HepG2 (cell line): ENCODE data around the gene LGALS9. TPM values are rescaled to one million over a fixed set of nuclear protein-coding genes. Genes with fewer than 3 reads are reported as not detected.
A peak's percentile ranks its signal among the peaks of the same experiment; 100 is the strongest.

Experiments used
- ATAC-seq: fragments of 200-7000 bp; cut with Tn5 transposase; 3 replicates; pipeline ENCODE4 v1.9.1; 2020; ENCODE audit warnings: mild to moderate bottlenecking, moderate library complexity
- BruUV-seq: library from RNA; stranded (reverse); fragments of 400-500 nt; replicated peaks from 2 replicates; lab custom pipeline; 2021; lab: Mats Ljungman, UMichigan
- CTCF ChIA-PET: fragments of 300-600 bp; formaldehyde crosslinking; extraction: SDS; loops from one replicate; lab custom pipeline; 2021; ENCODE audit warnings: low total read pairs, inconsistent platforms, low intra/inter-chr PET ratio; lab: Yijun Ruan, JAX
- POLR2A ChIA-PET: fragments of 350-600 bp; sonication (Branson Sonifier 250); formaldehyde crosslinking; loops from one replicate; lab custom pipeline; 2020; ENCODE audit warnings: antibody characterized with exemption, inconsistent platforms; lab: Yijun Ruan, JAX
- DNase-seq: peaks from one replicate; pipeline ENCODE4 v3.0.0-alpha.2; 2015; ENCODE audit warnings: low spot score
- FAIRE-seq: peaks from 3 replicates; lab custom pipeline; 2011; peaks lifted over from hg19 to GRCh38; lab: Jason Lieb, UNC
- H2AFZ ChIP-seq: one replicate; pipeline ENCODE4 v1.6.1; 2011; ENCODE audit warnings: low read length, inconsistent platforms
- H3K27ac ChIP-seq: fragments of 300-600 bp; 3 replicates; pipeline ENCODE4 v1.8.0; 2011; ENCODE audit warnings: mixed run types, mild to moderate bottlenecking, mixed read lengths, low read length, inconsistent platforms; ENCODE audit not compliant: insufficient read depth; ENCODE audit errors: extremely low read length
- H3K27me3 ChIP-seq, 2 experiments: fragments of 200-600 bp in 1 of 2; 2 replicates in 1 of 2; 3 replicates in 1 of 2; pipeline versions ENCODE4 v1.6.0 to v1.8.0; 2011; ENCODE audit warnings: low read length in 2 of 2, mild to moderate bottlenecking in 2 of 2, moderate library complexity in 2 of 2, inconsistent platforms in 1 of 2; ENCODE audit not compliant: insufficient read depth in 2 of 2, control insufficient read depth in 1 of 2
- H3K36me3 ChIP-seq, 2 experiments: fragments of 200-600 bp in 1 of 2; replicated peaks in 1 of 2; 2 replicates in 1 of 2; 3 replicates in 1 of 2; pipeline versions ENCODE4 v1.5.1 to v1.8.0; 2011; ENCODE audit warnings: low read length in 2 of 2, inconsistent platforms in 1 of 2; ENCODE audit not compliant: insufficient read depth in 2 of 2, control insufficient read depth in 1 of 2
- H3K4me1 ChIP-seq: 2 replicates; pipeline ENCODE4 v1.5.1; 2012; ENCODE audit warnings: low read length, inconsistent platforms; ENCODE audit not compliant: insufficient read depth
- H3K4me2 ChIP-seq: 2 replicates; pipeline ENCODE4 v1.6.0; 2011; ENCODE audit warnings: low read depth, low read length, inconsistent platforms
- H3K4me3 ChIP-seq, 3 experiments: fragments of 200-600 bp in 1 of 3; sonication (generic), shearing (Covaris generic) in 1 of 3; replicated peaks in 1 of 3; 2 replicates each; pipeline ENCODE4 v1.5.1; 2011 to 2016; ENCODE audit warnings: low read length in 3 of 3, inconsistent platforms in 2 of 3, low read depth in 2 of 3, mild to moderate bottlenecking in 2 of 3, control low read depth in 1 of 3, mixed read lengths in 1 of 3; ENCODE audit not compliant: insufficient read depth in 1 of 3
- H3K79me2 ChIP-seq: one replicate; pipeline ENCODE4 v1.6.1; 2011; ENCODE audit warnings: low read length, inconsistent platforms; ENCODE audit not compliant: insufficient read depth
- H3K9ac ChIP-seq: 2 replicates; pipeline ENCODE4 v1.6.0; 2011; ENCODE audit warnings: mild to moderate bottlenecking, low read depth, low read length, inconsistent platforms; ENCODE audit not compliant: insufficient read depth
- H3K9me3 ChIP-seq: 2 replicates; pipeline ENCODE4 v1.5.1; 2012; ENCODE audit warnings: mild to moderate bottlenecking, low read length
- H4K20me1 ChIP-seq: 2 replicates; pipeline ENCODE4 v1.6.0; 2011; ENCODE audit warnings: inconsistent platforms, mild to moderate bottlenecking, low read length, moderate library complexity; ENCODE audit not compliant: insufficient read depth
- ARID2 ChIP-seq: sonication (generic); formaldehyde crosslinking; IDR thresholded peaks from 2 replicates; pipeline ENCODE4 v1.8.1; 2022; ENCODE audit warnings: mild to moderate bottlenecking, missing genetic modification reagents, borderline replicate concordance
- FOXA1 ChIP-seq, 2 experiments: fragments of 450-650 bp in 1 of 2; sonication (generic) in 1 of 2; formaldehyde crosslinking in 1 of 2; IDR thresholded peaks; 2 replicates each; pipeline versions ENCODE4 v1.4.0 to v1.6.1; 2016 to 2020; ENCODE audit warnings: missing genetic modification reagents in 1 of 2
- FOXM1 ChIP-seq: sonication (generic); formaldehyde crosslinking; IDR thresholded peaks from 2 replicates; pipeline ENCODE4 v1.5.0; 2020; ENCODE audit warnings: missing genetic modification reagents
- RAD21 ChIP-seq: fragments of 450-650 bp; formaldehyde crosslinking; IDR thresholded peaks from 2 replicates; pipeline ENCODE4 v1.5.0; 2020; ENCODE audit warnings: mild to moderate bottlenecking
- SALL1 ChIP-seq: sonication (generic); formaldehyde crosslinking; IDR thresholded peaks from 2 replicates; pipeline ENCODE4 v1.8.0; 2022; ENCODE audit warnings: mild to moderate bottlenecking, missing genetic modification reagents
- SMC3 ChIP-seq: IDR thresholded peaks from 2 replicates; pipeline ENCODE4 v1.6.1; 2011; ENCODE audit warnings: low read length, improper control_type of control experiment
- STAG1 ChIP-seq: sonication (generic); formaldehyde crosslinking; IDR thresholded peaks from 2 replicates; pipeline ENCODE4 v1.4.0; 2020; ENCODE audit warnings: missing genetic modification reagents
- TEF ChIP-seq: sonication (generic); formaldehyde crosslinking; IDR thresholded peaks from 2 replicates; pipeline ENCODE4 v1.5.0; 2020; ENCODE audit warnings: missing genetic modification reagents
- ZBTB49 ChIP-seq: sonication (generic); formaldehyde crosslinking; IDR thresholded peaks from 2 replicates; pipeline ENCODE4 v1.4.0; 2020; ENCODE audit warnings: missing genetic modification reagents, borderline replicate concordance
- ZNF329 ChIP-seq: sonication (generic); formaldehyde crosslinking; IDR thresholded peaks from 2 replicates; pipeline ENCODE4 v1.9.0; 2021; ENCODE audit warnings: low read depth, mild to moderate bottlenecking, missing genetic modification reagents
- ZSCAN22 ChIP-seq: sonication (generic); formaldehyde crosslinking; IDR thresholded peaks from 2 replicates; pipeline ENCODE4 v1.4.0; 2020; ENCODE audit warnings: mild to moderate bottlenecking, missing genetic modification reagents
- WGBS: methylation state at CpG from one replicate; pipeline ENCODE4 v1.1.6; 2017; ENCODE audit warnings: low lambda C conversion rate; 5-methylcytosine and 5-hydroxymethylcytosine counted together
- in situ Hi-C: cut with HindIII; loops from 2 replicates; pipeline ENCODE4 v1.10.0; 2017; ENCODE audit warnings: low pct_unique_long_range_greater_than_20kb; ENCODE audit not compliant: extremely low pct_ligation_motif_present
- intact Hi-C: fragments of 100-400 bp; cut with micrococcal nuclease; formaldehyde crosslinking; loops from one replicate; pipeline ENCODE4 v1.10.0; 2022; ENCODE audit not compliant: unreplicated experiment
- polyA plus RNA-seq, 8 experiments: library from polyadenylated mRNA; depleted of rRNA in 3 of 8; stranded (reverse) in 7 of 8; unstranded in 1 of 8; fragments of >200 nt; fragmentation: Illumina TruSeq in 4 of 8; extraction: Trizol in 4 of 8; gene quantifications; 2 replicates each; pipeline versions ENCODE4 v1.2.1 to v1.2.3, GENCODE V29; 2011 to 2016; ENCODE audit warnings: low read depth in 4 of 8, missing spikeins in 1 of 8, mixed read lengths in 1 of 8; ENCODE audit not compliant: insufficient read depth in 1 of 8
- total RNA-seq, 5 experiments: library from RNA; depleted of rRNA; stranded (reverse); fragments of >200 nt; fragmentation: Illumina TruSeq; extraction: Trizol; gene quantifications; 2 replicates each; pipeline ENCODE4 v1.2.3, GENCODE V29; 2016; ENCODE audit warnings: low read depth in 1 of 5
- TF ChIP-seq, protein P1 (sequence below): sonication (generic); formaldehyde crosslinking; IDR thresholded peaks from 2 replicates; pipeline ENCODE4 v1.5.0; 2020; ENCODE audit warnings: mild to moderate bottlenecking, missing genetic modification reagents, moderate library complexity

Gene LGALS9
- total and polyA plus RNA-seq, 2 of the 13 experiments (the other 11 are each of a cell fraction or from before 2014, with no cell fraction given): 0.40 to 1.4 TPM

GRCh38 chr17:27651411-27652345 is 20.7 kb downstream of the LGALS9 start:
- CTCF ChIA-PET: interaction anchor here (1.9 kb wide), 2 partner anchors 42 to 48 kb away, joined by 7 to 16 read pairs; no protein-coding TSS in a partner anchor
- peak; percentile 77 for FAIRE-seq

More at GRCh38 chr17:27651411-27652345, 20.7 kb downstream of the LGALS9 start:
- Histone ChIP-seq H3K79me2 (no peaks in the 10 kb centered on the region), H3K36me3 (no peaks in the 10 kb centered on the region), H3K27ac (no peak overlapping the region), H2AFZ (no peak overlapping the region), H4K20me1 (no peaks in the 10 kb centered on the region), H3K4me3 (no peak overlapping the region), H3K4me1 (peaks cover 6% of the 10 kb centered on the region), H3K9ac (no peak overlapping the region), H3K27me3 (peaks cover 0 to 3% of the 10 kb centered on the region in 2 experiments; a peak in 2 of 5 replicates), H3K4me2 (no peak overlapping the region), H3K9me3 (no peaks in the 10 kb centered on the region)
- ATAC-seq (peak; percentile 29; the same call in 2 of the 3 replicates), DNase-seq (peak; percentile 23)
- intact Hi-C loops: loop anchor here (1.0 to 5.0 kb wide), 4 partner anchors 43 to 231 kb away; no protein-coding TSS in a partner anchor
- no TSS peak for BruUV-seq
- POLR2A ChIA-PET: no interaction called here
- in situ Hi-C loops: loop anchor here (5.0 to 10.0 kb wide), 2 partner anchors 44 to 233 kb away; no protein-coding TSS in a partner anchor
- TF ChIP-seq FOXA1 (IDR thresholded peaks at IDR 0.05): no peak
- peak; percentile 53 for TF ChIP-seq FOXA1 (CRISPR knock-in tag; IDR thresholded peaks at IDR 0.05)
- TF ChIP-seq ARID2 (CRISPR knock-in tag): no peak
- TF ChIP-seq ZBTB49: no peak
- TF ChIP-seq, protein P1, sequence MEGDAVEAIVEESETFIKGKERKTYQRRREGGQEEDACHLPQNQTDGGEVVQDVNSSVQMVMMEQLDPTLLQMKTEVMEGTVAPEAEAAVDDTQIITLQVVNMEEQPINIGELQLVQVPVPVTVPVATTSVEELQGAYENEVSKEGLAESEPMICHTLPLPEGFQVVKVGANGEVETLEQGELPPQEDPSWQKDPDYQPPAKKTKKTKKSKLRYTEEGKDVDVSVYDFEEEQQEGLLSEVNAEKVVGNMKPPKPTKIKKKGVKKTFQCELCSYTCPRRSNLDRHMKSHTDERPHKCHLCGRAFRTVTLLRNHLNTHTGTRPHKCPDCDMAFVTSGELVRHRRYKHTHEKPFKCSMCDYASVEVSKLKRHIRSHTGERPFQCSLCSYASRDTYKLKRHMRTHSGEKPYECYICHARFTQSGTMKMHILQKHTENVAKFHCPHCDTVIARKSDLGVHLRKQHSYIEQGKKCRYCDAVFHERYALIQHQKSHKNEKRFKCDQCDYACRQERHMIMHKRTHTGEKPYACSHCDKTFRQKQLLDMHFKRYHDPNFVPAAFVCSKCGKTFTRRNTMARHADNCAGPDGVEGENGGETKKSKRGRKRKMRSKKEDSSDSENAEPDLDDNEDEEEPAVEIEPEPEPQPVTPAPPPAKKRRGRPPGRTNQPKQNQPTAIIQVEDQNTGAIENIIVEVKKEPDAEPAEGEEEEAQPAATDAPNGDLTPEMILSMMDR (CRISPR knock-in tag): peak; percentile 84
- TF ChIP-seq ZNF329 (CRISPR knock-in tag): no peak
- TF ChIP-seq RAD21 (CRISPR knock-in tag): peak; percentile 73
- TF ChIP-seq SALL1 (CRISPR knock-in tag): 0 out of 2 replicates have a peak, but pooled peaks have one; percentile 17
- no peak for TF ChIP-seq TEF (CRISPR knock-in tag)
- no peak for TF ChIP-seq ZSCAN22
- TF ChIP-seq FOXM1 (CRISPR knock-in tag): no peak
- peak; percentile 78 for TF ChIP-seq STAG1 (CRISPR knock-in tag)
- peak; percentile 58; the same call in 1 of the 2 replicates for TF ChIP-seq SMC3
- WGBS: 35% methylated on average over 15 of the region's 16 CpGs
